Activated CD4-positive, alpha-beta T cell treated with anti-CD3 and anti-CD28 coated beads, Interleukin-2, amount 50 U/mL, for 16 hours (primary cell): Measurements from ENCODE around the gene C10orf62.

Experiments
- DNase-seq: peaks from one replicate; pipeline ENCODE4 v3.0.0-alpha.2; 2020

C10orf62 gene

GRCh38 chr10:97587183-97587582 lies 2.3 kb upstream of the C10orf62 start:
- DNase-seq: no peak

- DNase-seq: peak; percentile 53
These were observed 694 bp downstream of the C10orf62 start for GRCh38 chr10:97590082-97590747.

GRCh38 chr10:97590748-97591495 lies 1.4 kb downstream of the C10orf62 start:
- no peak for DNase-seq

- DNase-seq: no peak
These were observed 3.9 kb downstream of the C10orf62 start for GRCh38 chr10:97593421-97593820.

GRCh38 chr10:97596101-97597082 lies 6.9 kb downstream of the C10orf62 start:
- DNase-seq: no peak

- DNase-seq: no peak
These were observed 8.3 kb downstream of the C10orf62 start for GRCh38 chr10:97597778-97598177.

GRCh38 chr10:97598407-97599271 lies 9.1 kb downstream of the C10orf62 start:
- DNase-seq: no peak

- DNase-seq: no peak
These were observed 9.7 kb downstream of the C10orf62 start for GRCh38 chr10:97599272-97599619.

- no peak for DNase-seq
These were observed 11.1 kb downstream of the C10orf62 start for GRCh38 chr10:97600616-97601015.

- no peak for DNase-seq
These were observed 12.0 kb downstream of the C10orf62 start for GRCh38 chr10:97601268-97602215.

GRCh38 chr10:97607095-97607636 lies 17.6 kb downstream of the C10orf62 start:
- no peak for DNase-seq

- DNase-seq: no peak
These were observed 19.6 kb downstream of the C10orf62 start for GRCh38 chr10:97608991-97609561.

GRCh38 chr10:97611473-97611872 lies 22.0 kb downstream of the C10orf62 start:
- DNase-seq: no peak

GRCh38 chr10:97612386-97612785 lies 22.9 kb downstream of the C10orf62 start:
- no peak for DNase-seq

GRCh38 chr10:97618285-97618684 lies 28.8 kb downstream of the C10orf62 start:
- DNase-seq: no peak

GRCh38 chr10:97618733-97619132 lies 29.2 kb downstream of the C10orf62 start:
- no peak for DNase-seq

GRCh38 chr10:97623277-97623676 lies 33.8 kb downstream of the C10orf62 start:
- DNase-seq: no peak

- no peak for DNase-seq
These were observed 38.2 kb downstream of the C10orf62 start for GRCh38 chr10:97627731-97628130.

- no peak for DNase-seq
These were observed 38.7 kb downstream of the C10orf62 start for GRCh38 chr10:97628228-97628627.

GRCh38 chr10:97629289-97629688 lies 39.8 kb downstream of the C10orf62 start:
- DNase-seq: no peak

GRCh38 chr10:97631098-97631497 lies 41.6 kb downstream of the C10orf62 start:
- DNase-seq: no peak
